ENCODE results near the gene PROX1. TPM values are rescaled to one million over a fixed set of nuclear protein-coding genes. Genes with fewer than 3 reads are reported as not detected.
A peak's percentile ranks its signal among the peaks of the same experiment; 100 is the strongest.

PROX1 gene
- total and polyA plus RNA-seq, 2 donors (not counting 1 experiment from before 2014, with no cell fraction given) = 0.24 to 3.8 TPM

DNA sequence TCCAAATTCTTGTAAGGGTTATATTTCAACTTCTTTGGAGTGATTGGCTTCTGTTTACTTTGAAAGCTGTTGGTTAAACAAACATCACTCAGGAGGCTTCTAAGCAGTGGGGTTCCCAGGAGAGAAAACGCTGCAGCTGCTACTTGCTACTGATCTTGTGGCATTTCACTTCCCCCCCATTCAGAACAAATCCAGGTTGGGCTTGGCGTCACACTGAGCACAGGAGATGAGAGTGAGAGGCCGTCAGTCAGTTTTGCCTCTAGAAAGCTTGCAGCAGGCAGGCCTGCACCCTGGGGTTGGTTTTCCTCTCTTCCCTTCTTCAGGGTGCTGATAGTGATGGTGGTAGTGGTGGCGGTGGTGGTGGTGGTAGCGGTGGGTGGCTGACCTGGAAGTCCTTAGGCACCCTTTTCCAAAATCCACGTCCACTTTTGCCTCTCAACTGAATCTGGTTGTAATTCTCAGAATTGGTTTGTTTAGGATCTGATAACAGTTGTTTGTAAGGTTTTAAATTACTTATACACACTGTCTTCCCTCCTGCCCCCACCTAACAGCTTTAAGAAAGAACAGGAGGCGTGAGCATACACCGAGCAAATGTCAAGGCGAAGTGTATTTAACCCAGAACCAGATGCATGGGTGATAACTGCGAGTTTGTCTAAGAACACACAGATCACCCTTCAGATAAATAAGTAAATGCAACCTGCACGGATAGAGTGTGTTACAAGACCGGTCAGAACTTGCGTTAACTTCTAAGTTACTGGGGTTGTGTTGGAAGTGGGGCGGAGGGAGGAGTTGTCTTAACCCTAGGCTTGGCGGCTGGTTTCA is 3.2 kb upstream of the PROX1 start:
- POLR2A ChIA-PET = no interaction called here

More for the DNA sequence above, 3.2 kb upstream of the PROX1 start:
- Mint-ChIP-seq H3K9me3 (ENCODE audit: insufficient read depth) (peaks cover 4% of the 10 kb centered on the region), H3K4me3 (no peak overlapping the region), H3K27me3 (peaks cover 74% of the 10 kb centered on the region), H3K27ac (no peak overlapping the region), H3K4me1 (peaks cover 32% of the 10 kb centered on the region)
- H3K9me3 ChIP-seq (ENCODE audit: control extremely low read depth in 1 of 3, control insufficient read depth in 2 of 3, insufficient read depth in 1 of 3, low read length in 2 of 3) = peaks cover 3 to 52% (median 9%) of the 10 kb centered on the region in 3 donors
- no peak overlapping the region for H3K4me3 ChIP-seq (ENCODE audit: control extremely low read depth in 1 of 5, extremely low read depth in 1 of 5, insufficient read depth in 1 of 5, low read depth in 2 of 5, low read length in 4 of 5)
- intact Hi-C loops (cut with micrococcal nuclease) = no loop called here
- no peak overlapping the region for H3K4me2 ChIP-seq (replicated peaks; ENCODE audit: low read depth, low read length, poor library complexity, severe bottlenecking)
- WGBS (ENCODE audit: insufficient coverage) = 0% methylated on average over 1 of the region's 15 CpGs
- no peak for ATAC-seq (ENCODE audit: low read depth)
- no peak for TF ChIP-seq EZH2 (IDR thresholded peaks at IDR 0.05; ENCODE audit: borderline replicate concordance, insufficient read depth, low read depth, low read length, poor library complexity, severe bottlenecking)
- TF ChIP-seq, protein P1, sequence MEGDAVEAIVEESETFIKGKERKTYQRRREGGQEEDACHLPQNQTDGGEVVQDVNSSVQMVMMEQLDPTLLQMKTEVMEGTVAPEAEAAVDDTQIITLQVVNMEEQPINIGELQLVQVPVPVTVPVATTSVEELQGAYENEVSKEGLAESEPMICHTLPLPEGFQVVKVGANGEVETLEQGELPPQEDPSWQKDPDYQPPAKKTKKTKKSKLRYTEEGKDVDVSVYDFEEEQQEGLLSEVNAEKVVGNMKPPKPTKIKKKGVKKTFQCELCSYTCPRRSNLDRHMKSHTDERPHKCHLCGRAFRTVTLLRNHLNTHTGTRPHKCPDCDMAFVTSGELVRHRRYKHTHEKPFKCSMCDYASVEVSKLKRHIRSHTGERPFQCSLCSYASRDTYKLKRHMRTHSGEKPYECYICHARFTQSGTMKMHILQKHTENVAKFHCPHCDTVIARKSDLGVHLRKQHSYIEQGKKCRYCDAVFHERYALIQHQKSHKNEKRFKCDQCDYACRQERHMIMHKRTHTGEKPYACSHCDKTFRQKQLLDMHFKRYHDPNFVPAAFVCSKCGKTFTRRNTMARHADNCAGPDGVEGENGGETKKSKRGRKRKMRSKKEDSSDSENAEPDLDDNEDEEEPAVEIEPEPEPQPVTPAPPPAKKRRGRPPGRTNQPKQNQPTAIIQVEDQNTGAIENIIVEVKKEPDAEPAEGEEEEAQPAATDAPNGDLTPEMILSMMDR (IDR thresholded peaks at IDR 0.05) = no peak
- peak; percentile 10 for DNase-seq
- peaks cover 21 to 37% of the 10 kb centered on the region in 2 donors for H3K4me1 ChIP-seq (ENCODE audit: control insufficient read depth in 2 of 2, insufficient read depth in 2 of 2, low read length in 2 of 2)
- H3K36me3 ChIP-seq (replicated peaks in 1 of 2; ENCODE audit: control extremely low read depth in 1 of 2, control insufficient read depth in 1 of 2, extremely low read depth in 1 of 2, insufficient read depth in 2 of 2, low read length in 1 of 2) = no peaks in the 10 kb centered on the region
- no peaks in the 10 kb centered on the region for H4K20me1 ChIP-seq (ENCODE audit: control insufficient read depth, insufficient read depth, low read length, poor library complexity, severe bottlenecking)
- no peaks in the 10 kb centered on the region for H3K79me2 ChIP-seq (ENCODE audit: control insufficient read depth, insufficient read depth, low read length)
- CTCF ChIA-PET = no interaction called here
- no peak overlapping the region for H2AFZ ChIP-seq (ENCODE audit: insufficient read depth, low read depth, low read length, poor library complexity, severe bottlenecking)
- no peak overlapping the region for H3K9ac ChIP-seq (ENCODE audit: low read length)
- H3K27me3 ChIP-seq (replicated peaks in 1 of 4; ENCODE audit: control extremely low read depth in 1 of 4, control insufficient read depth in 3 of 4, insufficient read depth in 4 of 4, low read length in 3 of 4) = peaks cover 0 to 89% (median 65%) of the 10 kb centered on the region in 4 experiments
- no peak overlapping the region for H3K27ac ChIP-seq (ENCODE audit: low read length in 2 of 2)

Measured in B cell (primary cell).